OCI-LY3 (cell line): Measurements from ENCODE around the gene CTNND2.

Experiments used
- H2AFZ ChIP-seq: fragments of 200-600, 300-600 bp; shearing (Covaris generic); 2 replicates; pipeline ENCODE4 v1.6.0; 2014; ENCODE audit warnings: antibody characterized with exemption, low read depth, low read length
- H3K27ac ChIP-seq: fragments of 200-600, 300-600 bp; sonication (generic); 2 replicates; pipeline ENCODE4 v1.5.1; 2014; ENCODE audit warnings: mild to moderate bottlenecking, low read length, moderate library complexity, mixed read lengths
- H3K27me3 ChIP-seq: fragments of 200-600, 300-600 bp; sonication (generic); 2 replicates; pipeline ENCODE4 v1.6.1; 2014; ENCODE audit warnings: low read depth, low read length, mixed read lengths
- H3K36me3 ChIP-seq: fragments of 200-600, 300-600 bp; sonication (generic); replicated peaks from 2 replicates; pipeline ENCODE3; 2014; ENCODE audit warnings: low read depth, low read length, mixed read lengths
- H3K4me1 ChIP-seq: fragments of 300-600, 200-600 bp; sonication (generic); 2 replicates; pipeline ENCODE4 v1.6.1; 2014; ENCODE audit warnings: low read length, mixed read lengths
- H3K4me2 ChIP-seq: fragments of 200-600, 300-600 bp; sonication (generic); 2 replicates; pipeline ENCODE4 v1.6.1; 2014; ENCODE audit warnings: low read length, mixed read lengths
- H3K4me3 ChIP-seq: fragments of 300-600, 200-600 bp; sonication (generic); 2 replicates; pipeline ENCODE4 v1.5.1; 2014; ENCODE audit warnings: antibody characterized with exemption, mild to moderate bottlenecking, low read length, moderate library complexity
- H3K79me2 ChIP-seq: fragments of 300-600, 200-600 bp; shearing (Covaris generic); 2 replicates; pipeline ENCODE4 v1.6.1; 2014; ENCODE audit warnings: mild to moderate bottlenecking, low read length, mixed read lengths
- H3K9ac ChIP-seq: fragments of 300-600, 200-600 bp; shearing (Covaris generic); 2 replicates; pipeline ENCODE4 v1.6.0; 2014; ENCODE audit warnings: mild to moderate bottlenecking, low read length, moderate library complexity
- H3K9me3 ChIP-seq: fragments of 200-600, 300-600 bp; shearing (Covaris generic); 2 replicates; pipeline ENCODE4 v1.6.1; 2014; ENCODE audit warnings: low read length, mixed read lengths; ENCODE audit not compliant: insufficient read depth
- H4K20me1 ChIP-seq: fragments of 200-600, 300-600 bp; sonication (generic); 2 replicates; pipeline ENCODE4 v1.6.1; 2016; ENCODE audit warnings: low read length, mixed read lengths; ENCODE audit not compliant: insufficient read depth
- EZH2phosphoT487 ChIP-seq: fragments of 200-600 bp; shearing (Covaris generic); IDR thresholded peaks from 2 replicates; pipeline ENCODE4 v1.6.1; 2018; ENCODE audit warnings: antibody characterized with exemption, mixed run types, low read depth
- TF ChIP-seq, protein P1 (sequence below): fragments of 200-600, 300-600 bp; sonication (generic); IDR thresholded peaks from 2 replicates; pipeline ENCODE4 v1.5.1; 2014; ENCODE audit warnings: antibody characterized with exemption, low read length, low read depth

The CTNND2 gene

DNA sequence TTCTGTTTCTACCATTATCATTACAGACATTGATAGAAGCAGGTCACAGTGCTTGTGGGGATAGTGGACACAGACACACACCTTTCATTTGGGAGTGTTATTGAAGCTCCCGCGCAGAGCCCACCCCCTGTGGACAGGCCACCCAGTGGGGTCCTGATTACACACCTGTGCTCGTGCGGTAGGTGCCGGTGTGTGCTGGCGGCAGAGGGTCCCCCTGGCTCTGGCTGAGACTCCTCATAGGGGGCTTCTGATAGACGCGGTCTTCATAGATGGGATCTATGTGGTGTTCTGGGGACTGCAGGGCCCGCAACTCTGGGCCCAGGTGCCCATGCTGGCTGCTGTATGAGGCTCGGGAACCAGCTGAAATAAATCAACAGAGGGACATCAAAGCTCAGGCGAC, 539.7 kb downstream of the CTNND2 start:
- Histone ChIP-seq H3K79me2 (no peaks in the 10 kb centered on the region), H3K4me1 (no peaks in the 10 kb centered on the region), H3K27ac (no peak overlapping the region), H2AFZ (no peak overlapping the region), H3K4me2 (no peak overlapping the region), H3K9ac (no peak overlapping the region), H3K9me3 (no peaks in the 10 kb centered on the region), H3K36me3 (no peaks in the 10 kb centered on the region), H3K4me3 (no peak overlapping the region), H4K20me1 (no peaks in the 10 kb centered on the region), H3K27me3 (no peaks in the 10 kb centered on the region)
- no peak for TF ChIP-seq EZH2phosphoT487
- TF ChIP-seq, protein P1, sequence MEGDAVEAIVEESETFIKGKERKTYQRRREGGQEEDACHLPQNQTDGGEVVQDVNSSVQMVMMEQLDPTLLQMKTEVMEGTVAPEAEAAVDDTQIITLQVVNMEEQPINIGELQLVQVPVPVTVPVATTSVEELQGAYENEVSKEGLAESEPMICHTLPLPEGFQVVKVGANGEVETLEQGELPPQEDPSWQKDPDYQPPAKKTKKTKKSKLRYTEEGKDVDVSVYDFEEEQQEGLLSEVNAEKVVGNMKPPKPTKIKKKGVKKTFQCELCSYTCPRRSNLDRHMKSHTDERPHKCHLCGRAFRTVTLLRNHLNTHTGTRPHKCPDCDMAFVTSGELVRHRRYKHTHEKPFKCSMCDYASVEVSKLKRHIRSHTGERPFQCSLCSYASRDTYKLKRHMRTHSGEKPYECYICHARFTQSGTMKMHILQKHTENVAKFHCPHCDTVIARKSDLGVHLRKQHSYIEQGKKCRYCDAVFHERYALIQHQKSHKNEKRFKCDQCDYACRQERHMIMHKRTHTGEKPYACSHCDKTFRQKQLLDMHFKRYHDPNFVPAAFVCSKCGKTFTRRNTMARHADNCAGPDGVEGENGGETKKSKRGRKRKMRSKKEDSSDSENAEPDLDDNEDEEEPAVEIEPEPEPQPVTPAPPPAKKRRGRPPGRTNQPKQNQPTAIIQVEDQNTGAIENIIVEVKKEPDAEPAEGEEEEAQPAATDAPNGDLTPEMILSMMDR = no peak

- Histone ChIP-seq H3K4me2 (no peak overlapping the region), H4K20me1 (no peaks in the 10 kb centered on the region), H3K4me3 (no peak overlapping the region), H3K27me3 (no peaks in the 10 kb centered on the region), H2AFZ (no peak overlapping the region), H3K36me3 (no peaks in the 10 kb centered on the region), H3K27ac (no peak overlapping the region), H3K9me3 (no peaks in the 10 kb centered on the region), H3K79me2 (no peaks in the 10 kb centered on the region), H3K9ac (no peak overlapping the region), H3K4me1 (no peaks in the 10 kb centered on the region)
- TF ChIP-seq, protein P1 = no peak
- no peak for TF ChIP-seq EZH2phosphoT487
Measured at GRCh38 chr5:11363631-11364178, 540.5 kb downstream of the CTNND2 start.

DNA sequence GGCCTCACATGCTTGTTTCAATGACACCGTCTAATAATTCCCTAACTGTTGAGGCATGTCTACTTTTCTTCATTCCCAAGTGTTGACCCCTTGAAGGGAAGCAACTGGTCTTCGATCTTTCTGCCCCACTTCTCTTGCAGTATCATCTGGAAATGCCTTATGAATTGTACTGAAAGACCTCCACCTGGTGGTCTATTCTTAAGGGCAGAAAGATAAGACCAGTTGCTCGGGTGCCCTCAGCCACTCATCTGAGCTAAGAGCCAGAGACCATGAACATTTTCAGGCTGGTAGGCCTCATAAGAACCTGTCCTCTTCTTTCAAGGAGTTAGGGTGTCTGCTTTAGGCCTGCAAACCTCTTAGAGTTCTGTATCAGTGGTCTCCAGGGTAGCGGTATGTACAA, 542.5 kb downstream of the CTNND2 start:
- Histone ChIP-seq H3K27me3 (no peaks in the 10 kb centered on the region), H3K36me3 (no peaks in the 10 kb centered on the region), H3K79me2 (no peaks in the 10 kb centered on the region), H3K4me3 (no peak overlapping the region), H3K4me1 (no peaks in the 10 kb centered on the region), H3K27ac (no peak overlapping the region), H3K9me3 (no peaks in the 10 kb centered on the region), H3K4me2 (no peak overlapping the region), H3K9ac (no peak overlapping the region), H2AFZ (no peak overlapping the region), H4K20me1 (no peaks in the 10 kb centered on the region)
- no peak for TF ChIP-seq EZH2phosphoT487
- TF ChIP-seq, protein P1 = no peak

DNA sequence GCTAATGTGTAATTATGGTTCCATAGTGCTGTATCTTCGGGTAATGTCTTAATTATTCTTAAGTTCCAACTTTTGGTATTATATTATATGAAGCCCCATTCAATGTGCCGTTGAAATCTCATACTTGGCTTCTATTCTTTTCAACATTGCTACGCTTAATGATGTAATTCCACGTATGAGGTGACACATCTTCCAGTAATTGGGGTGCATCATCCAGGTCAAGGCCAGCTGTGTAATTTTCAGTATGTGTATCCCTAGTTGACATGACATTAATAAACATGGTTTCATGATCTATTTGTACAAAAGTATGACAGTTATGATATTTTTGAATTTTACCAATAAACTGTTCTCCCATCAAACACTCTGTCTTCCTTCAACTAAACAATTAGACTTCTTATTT, 546.3 kb downstream of the CTNND2 start:
- no peak overlapping the region for H3K27ac ChIP-seq
- no peaks in the 10 kb centered on the region for H3K36me3 ChIP-seq
- TF ChIP-seq, protein P1 = no peak
- no peak for TF ChIP-seq EZH2phosphoT487
- H2AFZ ChIP-seq = no peak overlapping the region
- no peaks in the 10 kb centered on the region for H3K79me2 ChIP-seq
- H3K4me3 ChIP-seq = no peak overlapping the region
- H3K4me2 ChIP-seq = no peak overlapping the region
- no peaks in the 10 kb centered on the region for H4K20me1 ChIP-seq
- H3K27me3 ChIP-seq = no peaks in the 10 kb centered on the region
- H3K4me1 ChIP-seq = no peaks in the 10 kb centered on the region
- no peak overlapping the region for H3K9ac ChIP-seq
- H3K9me3 ChIP-seq = no peaks in the 10 kb centered on the region
